HUES6 (cell line): Measurements from ENCODE around the gene CORO2B.
A peak's percentile ranks its signal among the peaks of the same experiment; 100 is the strongest.

Source experiments
- H3K27ac ChIP-seq: 2 replicates; pipeline ENCODE4 v1.7.0; 2013; ENCODE audit warnings: low read depth, mild to moderate bottlenecking, low read length, inconsistent platforms
- H3K27me3 ChIP-seq: 2 replicates; pipeline ENCODE4 v1.6.1; 2013; ENCODE audit warnings: low read length; ENCODE audit not compliant: control insufficient read depth, insufficient read depth
- H3K36me3 ChIP-seq: 2 replicates; pipeline ENCODE4 v1.6.1; 2013; ENCODE audit warnings: low read length; ENCODE audit not compliant: control insufficient read depth, insufficient read depth
- H3K4me1 ChIP-seq: 2 replicates; pipeline ENCODE4 v1.6.1; 2013; ENCODE audit warnings: low read length; ENCODE audit not compliant: control insufficient read depth, insufficient read depth
- H3K4me3 ChIP-seq: 2 replicates; pipeline ENCODE4 v1.5.1; 2013; ENCODE audit warnings: low read depth, low read length
- H3K9ac ChIP-seq: one replicate; pipeline ENCODE4 v1.6.1; 2013; ENCODE audit warnings: mild to moderate bottlenecking, low read length
- H3K9me3 ChIP-seq: 2 replicates; pipeline ENCODE4 v1.6.1; 2013; ENCODE audit warnings: low read depth, low read length; ENCODE audit not compliant: control insufficient read depth, insufficient read depth

CORO2B gene

GRCh38 chr15:68614286-68615035, 35.7 kb downstream of the CORO2B start:
- H3K4me1 ChIP-seq: peaks cover 30% of the 10 kb centered on the region
- no peak overlapping the region for H3K9ac ChIP-seq
- no peaks in the 10 kb centered on the region for H3K27me3 ChIP-seq
- H3K9me3 ChIP-seq: no peaks in the 10 kb centered on the region
- H3K36me3 ChIP-seq: no peaks in the 10 kb centered on the region
- H3K4me3 ChIP-seq: 0 out of 2 replicates have a peak overlapping the region, but pooled peaks have one; percentile 15
- no peak overlapping the region for H3K27ac ChIP-seq

- Histone ChIP-seq H3K36me3 (no peaks in the 10 kb centered on the region), H3K4me1 (peaks cover 22% of the 10 kb centered on the region), H3K9ac (no peak overlapping the region), H3K27ac (no peak overlapping the region), H3K27me3 (no peaks in the 10 kb centered on the region), H3K4me3 (no peak overlapping the region), H3K9me3 (no peaks in the 10 kb centered on the region)
Observed at GRCh38 chr15:68615301-68615700, 36.5 kb downstream of the CORO2B start.

- H3K27me3 ChIP-seq: no peaks in the 10 kb centered on the region
- H3K4me3 ChIP-seq: no peak overlapping the region
- no peaks in the 10 kb centered on the region for H3K36me3 ChIP-seq
- H3K4me1 ChIP-seq: peaks cover 16% of the 10 kb centered on the region
- H3K9ac ChIP-seq: no peak overlapping the region
- no peaks in the 10 kb centered on the region for H3K9me3 ChIP-seq
- no peak overlapping the region for H3K27ac ChIP-seq
Observed at GRCh38 chr15:68615811-68616210, 37.0 kb downstream of the CORO2B start.

GRCh38 chr15:68616397-68616796, 37.6 kb downstream of the CORO2B start:
- Histone ChIP-seq H3K9ac (no peak overlapping the region), H3K27me3 (no peaks in the 10 kb centered on the region), H3K27ac (no peak overlapping the region), H3K4me3 (no peak overlapping the region), H3K4me1 (peaks cover 16% of the 10 kb centered on the region), H3K9me3 (no peaks in the 10 kb centered on the region), H3K36me3 (no peaks in the 10 kb centered on the region)

GRCh38 chr15:68617001-68617400, 38.2 kb downstream of the CORO2B start:
- no peaks in the 10 kb centered on the region for H3K36me3 ChIP-seq
- no peak overlapping the region for H3K9ac ChIP-seq
- no peak overlapping the region for H3K27ac ChIP-seq
- no peaks in the 10 kb centered on the region for H3K9me3 ChIP-seq
- no peaks in the 10 kb centered on the region for H3K27me3 ChIP-seq
- H3K4me3 ChIP-seq: no peak overlapping the region
- H3K4me1 ChIP-seq: peaks cover 16% of the 10 kb centered on the region

- H3K4me3 ChIP-seq: no peak overlapping the region
- no peaks in the 10 kb centered on the region for H3K27me3 ChIP-seq
- peaks cover 14% of the 10 kb centered on the region for H3K4me1 ChIP-seq
Observed at GRCh38 chr15:68617777-68618176, 39.0 kb downstream of the CORO2B start.

GRCh38 chr15:68618394-68618793, 39.6 kb downstream of the CORO2B start:
- no peaks in the 10 kb centered on the region for H3K27me3 ChIP-seq
- H3K9ac ChIP-seq: no peak overlapping the region
- no peak overlapping the region for H3K27ac ChIP-seq
- H3K4me1 ChIP-seq: peaks cover 13% of the 10 kb centered on the region
- H3K9me3 ChIP-seq: no peaks in the 10 kb centered on the region
- no peak overlapping the region for H3K4me3 ChIP-seq
- no peaks in the 10 kb centered on the region for H3K36me3 ChIP-seq

More at GRCh38 chr15:68617777-68618176, 39.0 kb downstream of the CORO2B start:
- H3K9me3 ChIP-seq: no peaks in the 10 kb centered on the region
- H3K27ac ChIP-seq: no peak overlapping the region
- H3K9ac ChIP-seq: no peak overlapping the region
- H3K36me3 ChIP-seq: no peaks in the 10 kb centered on the region

GRCh38 chr15:68618908-68619698, 40.3 kb downstream of the CORO2B start:
- H3K9ac ChIP-seq: no peak overlapping the region
- H3K27ac ChIP-seq: no peak overlapping the region
- H3K9me3 ChIP-seq: no peaks in the 10 kb centered on the region
- no peaks in the 10 kb centered on the region for H3K36me3 ChIP-seq
- H3K27me3 ChIP-seq: no peaks in the 10 kb centered on the region
- H3K4me1 ChIP-seq: peaks cover 15% of the 10 kb centered on the region
- no peak overlapping the region for H3K4me3 ChIP-seq

GRCh38 chr15:68620721-68621527, 42.1 kb downstream of the CORO2B start:
- Histone ChIP-seq H3K4me3 (no peak overlapping the region), H3K27me3 (no peaks in the 10 kb centered on the region), H3K36me3 (no peaks in the 10 kb centered on the region), H3K9ac (no peak overlapping the region), H3K27ac (no peak overlapping the region), H3K4me1 (peaks cover 7% of the 10 kb centered on the region; the same call in 1 of the 2 replicates), H3K9me3 (no peaks in the 10 kb centered on the region)

- Histone ChIP-seq H3K27ac (no peak overlapping the region), H3K36me3 (no peaks in the 10 kb centered on the region), H3K9ac (no peak overlapping the region), H3K4me3 (no peak overlapping the region), H3K4me1 (peaks cover 12% of the 10 kb centered on the region; the same call in 1 of the 2 replicates), H3K27me3 (no peaks in the 10 kb centered on the region), H3K9me3 (no peaks in the 10 kb centered on the region)
Observed at GRCh38 chr15:68621535-68621934, 42.7 kb downstream of the CORO2B start.
